GM13977 (cell line): Measurements from ENCODE around the gene NTN4.
"Not testable (repeated sequence)": the region's sequence is repeated elsewhere in the genome, so short reads cannot be mapped to it uniquely, and the experiment has no call there.

Experiments
- DNase-seq: peaks from one replicate; pipeline ENCODE4 v3.0.0; 2012; ENCODE audit warnings: low spot score
- in situ Hi-C: fragments of 300-500 bp; cut with MboI; formaldehyde crosslinking; loops from one replicate; pipeline ENCODE4 v1.12.0; 2022; ENCODE audit warnings: low sequenced_read_pairs, low pct_unique_long_range_greater_than_20kb, mixed read lengths, inconsistent platforms; ENCODE audit not compliant: unreplicated experiment
- TF ChIP-seq, protein P1 (sequence below): IDR thresholded peaks from 2 replicates; pipeline ENCODE4 v1.5.1; 2012; ENCODE audit warnings: mild to moderate bottlenecking, control low read depth; ENCODE audit not compliant: insufficient read depth; ENCODE audit errors: extremely low read depth, missing control alignments

Gene NTN4

DNA sequence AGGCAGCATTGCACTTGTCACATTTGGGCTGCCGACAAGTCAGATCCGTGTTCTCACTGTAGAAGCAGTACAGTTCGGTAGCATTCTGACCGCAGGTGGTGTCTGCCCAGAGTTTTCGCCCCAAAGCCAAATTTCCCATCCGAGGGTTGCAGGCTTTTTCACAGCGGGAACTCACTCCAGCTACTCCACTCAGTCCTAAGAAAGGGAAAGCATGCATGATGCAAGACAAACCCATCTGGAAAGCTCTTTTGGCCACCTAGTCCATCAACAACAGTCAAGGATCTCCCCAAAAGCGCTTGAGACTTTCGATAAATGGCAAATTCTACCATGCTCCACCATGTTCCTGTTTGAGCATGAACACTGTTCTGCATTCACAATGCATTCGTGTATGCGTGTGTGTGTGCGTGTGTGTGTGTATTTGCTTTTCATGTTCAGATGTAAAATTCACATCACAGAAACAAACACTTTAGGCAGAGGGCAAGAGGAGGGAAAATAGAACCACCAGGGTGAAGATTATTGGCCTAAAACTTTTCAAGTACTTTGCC, 3.2 kb downstream of the NTN4 start:
- TF ChIP-seq, protein P1, sequence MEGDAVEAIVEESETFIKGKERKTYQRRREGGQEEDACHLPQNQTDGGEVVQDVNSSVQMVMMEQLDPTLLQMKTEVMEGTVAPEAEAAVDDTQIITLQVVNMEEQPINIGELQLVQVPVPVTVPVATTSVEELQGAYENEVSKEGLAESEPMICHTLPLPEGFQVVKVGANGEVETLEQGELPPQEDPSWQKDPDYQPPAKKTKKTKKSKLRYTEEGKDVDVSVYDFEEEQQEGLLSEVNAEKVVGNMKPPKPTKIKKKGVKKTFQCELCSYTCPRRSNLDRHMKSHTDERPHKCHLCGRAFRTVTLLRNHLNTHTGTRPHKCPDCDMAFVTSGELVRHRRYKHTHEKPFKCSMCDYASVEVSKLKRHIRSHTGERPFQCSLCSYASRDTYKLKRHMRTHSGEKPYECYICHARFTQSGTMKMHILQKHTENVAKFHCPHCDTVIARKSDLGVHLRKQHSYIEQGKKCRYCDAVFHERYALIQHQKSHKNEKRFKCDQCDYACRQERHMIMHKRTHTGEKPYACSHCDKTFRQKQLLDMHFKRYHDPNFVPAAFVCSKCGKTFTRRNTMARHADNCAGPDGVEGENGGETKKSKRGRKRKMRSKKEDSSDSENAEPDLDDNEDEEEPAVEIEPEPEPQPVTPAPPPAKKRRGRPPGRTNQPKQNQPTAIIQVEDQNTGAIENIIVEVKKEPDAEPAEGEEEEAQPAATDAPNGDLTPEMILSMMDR = no peak
- no peak for DNase-seq
- in situ Hi-C loops = no loop called here

DNA sequence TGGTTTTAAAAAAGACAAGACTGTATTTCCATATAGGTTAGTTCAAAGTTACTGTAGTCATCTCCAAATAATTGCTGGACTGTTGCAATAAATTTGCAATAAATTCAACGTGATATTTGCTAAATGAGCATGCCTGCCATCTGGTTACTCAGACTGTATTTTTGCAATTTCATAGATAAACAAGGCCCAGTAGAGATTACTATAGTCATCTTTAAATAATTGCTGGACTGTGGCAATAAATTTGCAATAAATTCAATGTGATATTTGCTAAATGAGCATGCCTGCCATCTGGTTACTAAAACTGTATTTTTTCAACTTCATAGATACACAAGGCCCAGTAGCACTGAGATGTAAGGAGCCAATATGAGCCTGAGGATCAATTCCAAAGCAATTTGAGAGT, 5.6 kb downstream of the NTN4 start:
- DNase-seq = no peak
- TF ChIP-seq, protein P1 = no peak
- in situ Hi-C loops = no loop called here

DNA sequence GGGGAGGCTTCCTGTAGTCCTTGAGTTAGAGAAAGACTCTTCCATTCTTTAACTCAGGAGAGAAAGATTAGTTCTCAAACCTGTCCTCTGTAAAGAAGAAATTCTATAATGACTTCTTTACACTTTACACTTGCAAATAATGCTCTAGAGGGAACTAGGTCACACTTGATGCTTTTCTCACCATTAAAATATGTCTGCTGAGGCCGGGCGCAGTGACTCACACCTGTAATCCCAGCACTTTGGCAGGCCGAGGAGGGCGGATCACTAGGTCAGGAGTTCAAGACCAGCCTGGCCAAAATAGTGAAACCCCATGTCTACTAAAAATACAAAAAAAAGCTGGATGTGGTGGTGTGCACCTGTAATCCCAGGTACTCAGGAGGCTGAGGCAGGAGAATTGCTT, 6.3 kb downstream of the NTN4 start:
- in situ Hi-C loops = no loop called here
- TF ChIP-seq, protein P1 = no peak
- DNase-seq = no peak

DNA sequence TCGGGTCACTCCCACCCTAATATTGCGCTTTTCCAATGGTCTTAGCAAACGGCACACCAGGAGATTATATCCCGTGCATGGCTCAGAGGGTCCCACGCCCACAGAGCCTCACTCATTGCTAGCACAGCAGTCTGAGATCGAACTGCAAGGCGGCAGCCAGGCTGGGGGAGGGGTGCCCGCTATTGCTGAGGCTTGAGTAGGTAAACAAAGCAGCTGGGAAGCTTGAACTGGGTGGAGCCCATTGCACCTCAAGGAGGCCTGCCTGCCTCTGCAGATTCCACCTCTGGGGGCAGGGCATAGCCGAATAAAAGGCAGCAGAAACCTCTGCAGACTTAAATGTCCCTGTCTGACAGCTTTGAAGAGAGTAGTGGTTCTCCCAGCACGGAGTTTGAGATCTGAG, 15.1 kb downstream of the NTN4 start:
- DNase-seq, in situ Hi-C loops: not testable (repeated sequence)

DNA sequence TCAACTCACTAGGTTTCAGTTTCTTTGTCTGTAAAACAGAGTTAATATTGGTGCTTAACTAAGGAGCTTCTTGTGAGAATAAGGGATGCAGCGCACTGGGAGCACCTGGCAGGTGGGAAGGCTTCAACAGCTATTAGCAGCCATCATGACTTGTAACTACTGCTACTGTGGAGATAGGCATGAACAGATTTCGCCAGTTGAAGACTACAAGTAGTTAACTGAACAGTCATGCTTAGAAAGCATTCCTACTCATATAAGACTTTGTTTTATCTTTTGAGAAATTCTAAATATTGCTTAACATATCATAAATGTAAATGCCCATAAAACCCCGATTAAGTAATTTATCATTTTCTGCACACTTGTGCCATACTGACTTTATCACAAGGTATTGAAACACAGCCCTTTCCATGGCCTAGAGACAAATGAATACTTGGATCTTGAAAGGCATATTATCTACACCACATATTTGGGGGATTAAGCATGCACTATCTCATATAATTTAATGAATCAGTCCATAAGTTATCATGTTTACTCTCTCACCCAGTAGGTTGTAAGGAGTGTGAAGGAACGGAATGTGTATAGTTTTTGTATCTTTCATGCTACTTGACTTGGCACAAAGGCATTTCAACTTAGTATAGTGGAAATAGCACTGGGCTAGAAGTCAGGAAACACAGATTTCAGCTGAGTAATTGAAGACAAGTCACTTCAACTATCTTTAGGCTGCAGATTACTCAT, 16.1 kb downstream of the NTN4 start:
- TF ChIP-seq, protein P1 = no peak
- DNase-seq = no peak
- in situ Hi-C loops = no loop called here

DNA sequence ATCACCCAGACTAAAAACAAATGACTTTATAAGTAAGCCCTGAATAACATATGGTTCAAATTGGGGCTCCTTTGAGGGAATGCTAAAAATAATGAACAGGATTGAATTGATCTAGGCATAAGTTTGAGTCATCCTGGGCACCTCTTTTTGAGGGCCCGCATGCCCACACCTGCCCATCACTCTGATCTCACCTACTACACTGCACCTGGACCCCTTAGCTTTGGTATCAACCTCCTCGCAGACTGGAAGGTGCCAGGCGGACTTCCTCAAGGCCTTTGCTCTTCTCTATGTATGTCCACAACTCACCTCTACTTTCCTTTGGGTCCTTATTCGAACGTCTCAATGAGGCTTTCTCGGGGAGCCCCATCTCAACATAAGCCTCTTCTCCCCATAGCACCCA, 17.2 kb downstream of the NTN4 start:
- in situ Hi-C loops = no loop called here
- TF ChIP-seq, protein P1 = no peak

DNA sequence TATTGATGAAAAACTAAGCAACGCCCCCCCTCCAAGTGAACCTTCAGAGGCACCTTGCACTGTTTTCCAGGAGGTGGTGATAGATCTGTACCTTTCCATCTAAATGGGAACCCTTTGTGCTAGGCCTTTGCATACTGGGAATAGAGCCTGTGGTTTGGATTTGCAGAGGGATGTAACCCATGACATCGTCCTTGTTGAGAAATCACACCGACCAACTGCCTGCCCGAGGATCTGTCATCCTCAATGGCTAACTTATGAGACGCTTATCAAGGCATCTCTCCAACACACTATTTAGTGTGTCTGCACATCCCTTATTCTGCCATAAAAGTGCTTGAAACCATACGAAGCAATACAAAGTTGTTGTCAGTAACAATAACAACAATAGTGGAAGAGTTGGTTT, 22.9 kb downstream of the NTN4 start:
- no peak for DNase-seq
- in situ Hi-C loops = no loop called here
- TF ChIP-seq, protein P1 = no peak

More for the DNA sequence above, 17.2 kb downstream of the NTN4 start:
- no peak for DNase-seq
